IPS-15b (cell line): ENCODE results near the gene ZSWIM3.
"Not testable (repeated sequence)": the region's sequence is repeated elsewhere in the genome, so short reads cannot be mapped to it uniquely, and the experiment has no call there.

ENCODE experiments used
- H3K27me3 ChIP-seq: one replicate; pipeline ENCODE4 v1.6.1; 2013; ENCODE audit warnings: low read length; ENCODE audit not compliant: control insufficient read depth, insufficient read depth
- H3K36me3 ChIP-seq: one replicate; pipeline ENCODE4 v1.6.1; 2013; ENCODE audit warnings: low read length; ENCODE audit not compliant: control insufficient read depth, insufficient read depth
- H3K4me1 ChIP-seq: one replicate; pipeline ENCODE4 v1.6.1; 2013; ENCODE audit warnings: mild to moderate bottlenecking, low read length; ENCODE audit not compliant: control insufficient read depth, insufficient read depth
- H3K4me3 ChIP-seq: one replicate; pipeline ENCODE4 v1.5.1; 2013; ENCODE audit warnings: low read depth, low read length
- H3K9ac ChIP-seq: one replicate; pipeline ENCODE4 v1.6.1; 2013; ENCODE audit warnings: low read depth, mild to moderate bottlenecking, low read length
- H3K9me3 ChIP-seq: one replicate; pipeline ENCODE4 v1.6.1; 2013; ENCODE audit warnings: mild to moderate bottlenecking, low read length; ENCODE audit not compliant: control insufficient read depth, insufficient read depth

The ZSWIM3 gene

DNA sequence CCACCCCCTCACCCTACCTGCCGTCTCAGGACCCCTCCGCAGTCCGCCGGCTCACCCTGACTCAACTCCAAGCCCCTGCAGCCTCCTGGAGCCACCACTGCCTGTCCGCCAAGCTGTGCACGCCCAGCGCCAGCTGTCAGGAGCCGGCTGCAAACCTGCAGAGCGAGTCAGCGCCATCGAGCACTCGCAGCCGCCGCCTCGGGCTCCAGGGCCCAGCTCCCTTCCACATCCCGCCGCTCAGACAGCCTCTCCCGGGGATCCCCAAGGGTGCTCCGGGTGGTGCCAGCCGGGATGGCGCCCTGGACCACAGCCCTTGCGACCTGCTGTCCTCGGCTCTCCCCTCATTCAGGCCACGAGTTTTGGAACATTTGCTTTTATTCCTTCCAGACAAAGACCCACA lies 34.6 kb upstream of the ZSWIM3 start:
- H3K27me3 ChIP-seq = peaks cover 15% of the 10 kb centered on the region
- no peaks in the 10 kb centered on the region for H3K9me3 ChIP-seq
- peaks cover 2% of the 10 kb centered on the region for H3K4me1 ChIP-seq
- peak overlapping the region; percentile 32 for H3K4me3 ChIP-seq
- no peak overlapping the region for H3K9ac ChIP-seq
- H3K36me3 ChIP-seq = no peaks in the 10 kb centered on the region

GRCh38 chr20:45823949-45824835 lies 33.2 kb upstream of the ZSWIM3 start:
- Histone ChIP-seq H3K4me1 (peaks cover 2% of the 10 kb centered on the region), H3K27me3 (peaks cover 15% of the 10 kb centered on the region), H3K9ac (no peak overlapping the region), H3K4me3 (peak overlapping the region; percentile 18), H3K36me3 (no peaks in the 10 kb centered on the region), H3K9me3 (no peaks in the 10 kb centered on the region)

DNA sequence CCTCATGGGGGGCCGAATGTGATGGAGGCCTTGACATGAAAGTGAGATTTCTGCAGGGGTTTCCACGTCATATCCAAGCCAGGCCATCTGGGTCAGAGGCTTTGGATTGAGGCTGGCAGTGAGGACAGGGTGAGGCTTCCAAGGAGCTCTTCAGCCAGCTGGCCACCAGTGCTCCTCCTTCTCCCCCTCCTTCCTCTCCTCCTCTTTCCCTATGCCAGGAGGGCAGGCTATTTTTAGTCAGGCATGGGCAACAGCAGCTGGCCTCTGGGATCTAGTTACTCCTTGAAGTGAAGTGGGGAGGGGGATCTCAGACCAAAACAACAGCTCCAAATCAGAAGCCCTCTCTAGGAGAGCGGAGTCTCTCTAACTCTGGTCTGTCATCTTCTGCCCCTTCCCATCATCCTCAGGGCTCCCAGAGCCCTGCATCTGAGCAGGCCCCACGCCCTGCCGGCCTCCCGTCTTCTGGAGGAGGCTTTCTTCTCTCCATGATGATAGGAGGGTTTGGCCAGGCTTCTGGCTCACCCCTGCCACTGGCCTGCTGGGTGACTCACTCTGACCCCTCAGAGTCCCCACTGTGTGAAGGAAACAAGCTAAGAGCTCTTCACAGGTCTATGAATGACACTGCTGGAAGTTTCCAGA lies 30.9 kb upstream of the ZSWIM3 start:
- Histone ChIP-seq H3K4me3 (no peak overlapping the region), H3K27me3 (peaks cover 15% of the 10 kb centered on the region), H3K36me3 (no peaks in the 10 kb centered on the region), H3K4me1 (peaks cover 2% of the 10 kb centered on the region), H3K9me3 (no peaks in the 10 kb centered on the region), H3K9ac (no peak overlapping the region)

GRCh38 chr20:45827030-45827652 lies 30.3 kb upstream of the ZSWIM3 start, which contains the start of gene TNNC2:
TNNC2 (minus strand) TSS chr20:45827312; CDS start chr20:45827248, 64 bp downstream.
- Histone ChIP-seq H3K4me3 (no peak within 1 kb of the TSS), H3K27me3 (peaks cover 15% of the 10 kb centered on the region), H3K4me1 (peaks cover 2% of the 10 kb centered on the region), H3K9me3 (no peaks in the 10 kb centered on the region), H3K36me3 (no peaks in the 10 kb centered on the region), H3K9ac (no peak within 1 kb of the TSS)

- H3K9ac ChIP-seq = no peak overlapping the region
- H3K27me3 ChIP-seq = peaks cover 11% of the 10 kb centered on the region
- no peaks in the 10 kb centered on the region for H3K36me3 ChIP-seq
- H3K4me3 ChIP-seq = no peak overlapping the region
- H3K9me3 ChIP-seq = no peaks in the 10 kb centered on the region
- peaks cover 2% of the 10 kb centered on the region for H3K4me1 ChIP-seq
Measured at GRCh38 chr20:45827712-45828111, 29.7 kb upstream of the ZSWIM3 start.

DNA sequence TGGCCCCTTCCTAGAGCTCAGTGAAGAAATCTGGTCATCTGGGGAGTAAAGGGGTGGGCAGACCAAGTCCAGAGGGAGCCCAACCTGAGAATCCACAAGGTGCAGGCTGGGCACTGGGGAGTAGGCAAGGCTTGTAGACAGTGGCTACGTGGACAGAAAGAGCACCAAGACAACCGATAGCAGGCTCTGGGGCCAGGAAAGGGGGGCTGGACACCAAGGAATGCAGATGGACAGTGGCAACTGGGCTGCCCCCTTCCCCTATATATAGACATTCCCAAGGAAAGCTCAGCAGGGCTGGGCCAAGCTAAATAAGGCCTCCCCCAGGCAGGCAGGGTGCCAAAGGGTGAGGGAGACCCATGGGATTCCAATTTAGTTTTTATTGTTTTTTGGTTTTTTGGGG lies 28.8 kb upstream of the ZSWIM3 start:
- H3K4me1 ChIP-seq = peaks cover 7% of the 10 kb centered on the region
- peaks cover 4% of the 10 kb centered on the region for H3K27me3 ChIP-seq
- H3K36me3 ChIP-seq = no peaks in the 10 kb centered on the region
- H3K9ac ChIP-seq = no peak overlapping the region
- no peaks in the 10 kb centered on the region for H3K9me3 ChIP-seq
- H3K4me3 ChIP-seq = no peak overlapping the region

- H3K27me3 ChIP-seq, H3K9ac ChIP-seq, H3K4me1 ChIP-seq, H3K9me3 ChIP-seq, H3K36me3 ChIP-seq, H3K4me3 ChIP-seq: not testable (repeated sequence)
Measured at GRCh38 chr20:45829673-45830106, 27.7 kb upstream of the ZSWIM3 start.

GRCh38 chr20:45832619-45833018 lies 24.8 kb upstream of the ZSWIM3 start:
- peaks cover 5% of the 10 kb centered on the region for H3K4me1 ChIP-seq
- H3K36me3 ChIP-seq = no peaks in the 10 kb centered on the region
- no peak overlapping the region for H3K9ac ChIP-seq
- no peaks in the 10 kb centered on the region for H3K9me3 ChIP-seq
- H3K27me3 ChIP-seq = no peaks in the 10 kb centered on the region
- H3K4me3 ChIP-seq = no peak overlapping the region

- Histone ChIP-seq H3K4me1 (peaks cover 5% of the 10 kb centered on the region), H3K36me3 (peaks cover 2% of the 10 kb centered on the region), H3K27me3 (no peaks in the 10 kb centered on the region), H3K9ac (peak within 1 kb of the TSS; percentile 70), H3K4me3 (peak within 1 kb of the TSS; percentile 87), H3K9me3 (no peaks in the 10 kb centered on the region)
Measured at GRCh38 chr20:45833030-45833882, 24.2 kb upstream of the ZSWIM3 start, which contains the start of gene SNX21. SNX21 (plus strand) TSS chr20:45833799; CDS start chr20:45833920, 121 bp downstream.

DNA sequence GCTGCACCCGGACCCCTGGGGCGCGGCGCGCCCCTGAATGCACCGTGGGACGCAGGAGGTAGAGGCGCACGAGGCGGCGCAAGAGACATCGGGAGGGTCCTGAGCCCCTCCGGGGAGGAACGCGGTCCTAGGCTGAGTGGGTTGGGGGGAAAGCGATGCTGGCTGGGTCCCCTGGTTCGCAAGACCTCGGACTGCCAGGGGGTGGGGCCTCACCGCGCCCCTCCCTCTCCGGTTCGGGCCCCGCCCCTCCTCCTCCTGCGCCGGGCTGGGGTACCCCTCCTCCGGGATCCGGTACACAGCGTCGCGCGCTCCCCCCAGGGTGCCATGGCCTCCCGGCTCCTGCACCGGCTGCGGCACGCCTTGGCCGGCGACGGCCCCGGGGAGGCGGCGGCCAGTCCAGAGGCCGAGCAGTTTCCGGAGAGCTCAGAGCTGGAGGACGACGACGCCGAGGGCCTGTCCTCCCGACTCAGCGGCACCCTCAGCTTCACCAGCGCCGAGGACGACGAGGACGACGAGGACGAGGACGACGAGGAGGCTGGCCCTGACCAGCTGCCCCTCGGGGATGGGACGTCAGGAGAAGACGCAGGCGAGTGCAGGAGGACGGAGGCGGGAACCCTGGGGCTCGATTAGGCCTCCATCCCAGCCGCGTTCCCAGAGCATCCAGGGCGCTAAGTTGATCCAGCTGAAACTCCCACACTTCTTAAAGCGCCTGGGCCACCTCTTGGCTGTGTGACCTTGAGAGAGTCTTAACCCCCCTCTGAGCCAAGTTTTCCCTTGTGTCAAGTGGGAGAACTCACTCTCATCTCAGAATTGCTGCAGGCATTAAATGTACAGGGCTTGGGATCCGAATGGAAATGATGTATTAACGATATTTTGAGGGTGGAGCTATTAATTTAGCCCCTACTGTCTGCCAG lies 23.3 kb upstream of the ZSWIM3 start:
- peaks cover 5% of the 10 kb centered on the region for H3K4me1 ChIP-seq

More for the DNA sequence above, 23.3 kb upstream of the ZSWIM3 start:
- peaks cover 3% of the 10 kb centered on the region for H3K36me3 ChIP-seq
- H3K27me3 ChIP-seq = no peaks in the 10 kb centered on the region
- peak overlapping the region; percentile 70 for H3K9ac ChIP-seq
- H3K9me3 ChIP-seq = no peaks in the 10 kb centered on the region
- H3K4me3 ChIP-seq = peak overlapping the region; percentile 87
